Panc1 (cell line): ENCODE measurements around the gene UACA.

Experiments used
- POLR2AphosphoS5 ChIP-seq: IDR thresholded peaks from 2 replicates; pipeline ENCODE4 v1.6.1; 2012; ENCODE audit warnings: mild to moderate bottlenecking, low read depth, low read length, moderate library complexity
- TF ChIP-seq, protein P1 (sequence below): fragments of 450-650 bp; IDR thresholded peaks from 2 replicates; pipeline ENCODE4 v1.5.1; 2017; ENCODE audit warnings: mild to moderate bottlenecking
- TF ChIP-seq, protein P2 (sequence below), 2 experiments: IDR thresholded peaks; 2 replicates each; pipeline ENCODE4 v1.6.1; 2011 to 2012; ENCODE audit warnings: low read depth in 2 of 2, control low read depth in 1 of 2, low read length in 1 of 2, mild to moderate bottlenecking in 1 of 2, moderate library complexity in 1 of 2; ENCODE audit not compliant: insufficient read depth in 1 of 2

DNA sequence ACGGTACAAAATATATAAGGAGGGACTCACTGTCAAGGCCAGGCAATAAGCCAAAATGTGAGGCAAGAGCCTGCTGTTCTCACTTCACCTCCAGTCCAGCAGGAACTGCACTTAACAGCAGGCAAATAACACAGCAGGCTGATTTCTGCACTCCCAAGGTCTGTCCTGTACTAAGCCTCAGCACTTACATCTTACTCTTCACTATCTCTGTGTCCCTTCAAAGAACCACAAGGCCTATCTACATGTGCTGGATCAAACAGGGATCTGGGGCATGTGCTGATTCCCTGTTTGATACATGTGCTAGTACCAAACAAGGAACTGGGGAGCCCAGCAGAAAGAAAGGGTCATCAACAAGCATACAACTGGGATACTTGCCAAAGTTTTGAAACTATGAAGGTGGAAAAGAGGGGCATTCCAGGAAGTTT lies 22.2 kb downstream of the UACA start:
- TF ChIP-seq, protein P1, sequence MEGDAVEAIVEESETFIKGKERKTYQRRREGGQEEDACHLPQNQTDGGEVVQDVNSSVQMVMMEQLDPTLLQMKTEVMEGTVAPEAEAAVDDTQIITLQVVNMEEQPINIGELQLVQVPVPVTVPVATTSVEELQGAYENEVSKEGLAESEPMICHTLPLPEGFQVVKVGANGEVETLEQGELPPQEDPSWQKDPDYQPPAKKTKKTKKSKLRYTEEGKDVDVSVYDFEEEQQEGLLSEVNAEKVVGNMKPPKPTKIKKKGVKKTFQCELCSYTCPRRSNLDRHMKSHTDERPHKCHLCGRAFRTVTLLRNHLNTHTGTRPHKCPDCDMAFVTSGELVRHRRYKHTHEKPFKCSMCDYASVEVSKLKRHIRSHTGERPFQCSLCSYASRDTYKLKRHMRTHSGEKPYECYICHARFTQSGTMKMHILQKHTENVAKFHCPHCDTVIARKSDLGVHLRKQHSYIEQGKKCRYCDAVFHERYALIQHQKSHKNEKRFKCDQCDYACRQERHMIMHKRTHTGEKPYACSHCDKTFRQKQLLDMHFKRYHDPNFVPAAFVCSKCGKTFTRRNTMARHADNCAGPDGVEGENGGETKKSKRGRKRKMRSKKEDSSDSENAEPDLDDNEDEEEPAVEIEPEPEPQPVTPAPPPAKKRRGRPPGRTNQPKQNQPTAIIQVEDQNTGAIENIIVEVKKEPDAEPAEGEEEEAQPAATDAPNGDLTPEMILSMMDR, result no peak
- TF ChIP-seq, protein P2, sequence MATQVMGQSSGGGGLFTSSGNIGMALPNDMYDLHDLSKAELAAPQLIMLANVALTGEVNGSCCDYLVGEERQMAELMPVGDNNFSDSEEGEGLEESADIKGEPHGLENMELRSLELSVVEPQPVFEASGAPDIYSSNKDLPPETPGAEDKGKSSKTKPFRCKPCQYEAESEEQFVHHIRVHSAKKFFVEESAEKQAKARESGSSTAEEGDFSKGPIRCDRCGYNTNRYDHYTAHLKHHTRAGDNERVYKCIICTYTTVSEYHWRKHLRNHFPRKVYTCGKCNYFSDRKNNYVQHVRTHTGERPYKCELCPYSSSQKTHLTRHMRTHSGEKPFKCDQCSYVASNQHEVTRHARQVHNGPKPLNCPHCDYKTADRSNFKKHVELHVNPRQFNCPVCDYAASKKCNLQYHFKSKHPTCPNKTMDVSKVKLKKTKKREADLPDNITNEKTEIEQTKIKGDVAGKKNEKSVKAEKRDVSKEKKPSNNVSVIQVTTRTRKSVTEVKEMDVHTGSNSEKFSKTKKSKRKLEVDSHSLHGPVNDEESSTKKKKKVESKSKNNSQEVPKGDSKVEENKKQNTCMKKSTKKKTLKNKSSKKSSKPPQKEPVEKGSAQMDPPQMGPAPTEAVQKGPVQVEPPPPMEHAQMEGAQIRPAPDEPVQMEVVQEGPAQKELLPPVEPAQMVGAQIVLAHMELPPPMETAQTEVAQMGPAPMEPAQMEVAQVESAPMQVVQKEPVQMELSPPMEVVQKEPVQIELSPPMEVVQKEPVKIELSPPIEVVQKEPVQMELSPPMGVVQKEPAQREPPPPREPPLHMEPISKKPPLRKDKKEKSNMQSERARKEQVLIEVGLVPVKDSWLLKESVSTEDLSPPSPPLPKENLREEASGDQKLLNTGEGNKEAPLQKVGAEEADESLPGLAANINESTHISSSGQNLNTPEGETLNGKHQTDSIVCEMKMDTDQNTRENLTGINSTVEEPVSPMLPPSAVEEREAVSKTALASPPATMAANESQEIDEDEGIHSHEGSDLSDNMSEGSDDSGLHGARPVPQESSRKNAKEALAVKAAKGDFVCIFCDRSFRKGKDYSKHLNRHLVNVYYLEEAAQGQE (IDR thresholded peaks at IDR 0.05; ENCODE audit: insufficient read depth in 1 of 2, low read depth in 2 of 2, low read length in 1 of 2), result no peak
- TF ChIP-seq POLR2AphosphoS5, result no peak
